GM23338 (cell line): ENCODE data around the gene FBXO47. TPM values are rescaled to one million over a fixed set of nuclear protein-coding genes. Genes with fewer than 3 reads are reported as not detected.

ENCODE experiments used
- ATAC-seq: fragments of 200-7000 bp; cut with Tn5 transposase; 3 replicates; pipeline ENCODE4 v1.9.1; 2020
- DNase-seq: peaks from one replicate; pipeline ENCODE4 v3.0.0-alpha.2; 2015; ENCODE audit warnings: low spot score
- H2AFZ ChIP-seq: fragments of 200-600 bp; sonication (generic); 2 replicates; pipeline ENCODE4 v1.8.0; 2016; ENCODE audit warnings: antibody characterized with exemption, mild to moderate bottlenecking, moderate library complexity
- H3F3A ChIP-seq: fragments of 200-600 bp; sonication (generic); replicated peaks from 2 replicates; pipeline ENCODE4 v1.8.0; 2017; ENCODE audit warnings: antibody characterized with exemption, mixed run types, low read depth
- H3K27ac ChIP-seq: fragments of 200-600 bp; sonication (generic); 2 replicates; pipeline ENCODE4 v1.6.1; 2016; ENCODE audit warnings: low read depth
- H3K27me3 ChIP-seq: fragments of 200-600 bp; sonication (generic); 2 replicates; pipeline ENCODE4 v1.8.0; 2016; ENCODE audit warnings: mild to moderate bottlenecking, mixed run types, moderate library complexity; ENCODE audit not compliant: insufficient read depth
- H3K36me3 ChIP-seq: fragments of 200-600 bp; sonication (generic); 2 replicates; pipeline ENCODE4 v1.8.0; 2016; ENCODE audit warnings: mild to moderate bottlenecking; ENCODE audit not compliant: insufficient read depth
- H3K4me1 ChIP-seq: fragments of 200-600 bp; sonication (generic); 2 replicates; pipeline ENCODE4 v1.8.0; 2016; ENCODE audit warnings: mild to moderate bottlenecking, moderate library complexity; ENCODE audit not compliant: insufficient read depth
- H3K4me2 ChIP-seq: fragments of 200-600 bp; sonication (generic); 2 replicates; pipeline ENCODE4 v1.7.1; 2017; ENCODE audit warnings: mixed run types
- H3K4me3 ChIP-seq: fragments of 200-600 bp; sonication (generic); 2 replicates; pipeline ENCODE4 v1.6.1; 2016; ENCODE audit warnings: mixed run types
- H3K79me2 ChIP-seq: fragments of 200-600 bp; sonication (generic); replicated peaks from 2 replicates; pipeline ENCODE4 v1.8.0; 2017; ENCODE audit warnings: mild to moderate bottlenecking; ENCODE audit not compliant: insufficient read depth
- H3K9me2 ChIP-seq: fragments of 200-600 bp; sonication (generic); 2 replicates; pipeline ENCODE4 v1.8.0; 2017; ENCODE audit not compliant: insufficient read depth
- H4K20me1 ChIP-seq: fragments of 200-600 bp; sonication (generic); replicated peaks from 2 replicates; pipeline ENCODE4 v1.8.0; 2017; ENCODE audit warnings: mild to moderate bottlenecking; ENCODE audit not compliant: insufficient read depth
- H3K27ac Mint-ChIP-seq: 2 replicates; pipeline ENCODE4 v1.8.0; 2020; ENCODE audit warnings: inconsistent platforms, mild to moderate bottlenecking, moderate library complexity, mixed read lengths
- H3K27me3 Mint-ChIP-seq: 3 replicates; pipeline ENCODE4 v1.8.0; 2022; ENCODE audit warnings: low read depth, mild to moderate bottlenecking, moderate library complexity, mixed read lengths, inconsistent platforms; ENCODE audit not compliant: insufficient read depth, poor library complexity
- H3K36me3 Mint-ChIP-seq: 3 replicates; pipeline ENCODE4 v1.8.0; 2021; ENCODE audit warnings: low read depth, mild to moderate bottlenecking, inconsistent platforms, moderate library complexity, mixed read lengths
- H3K4me1 Mint-ChIP-seq: 3 replicates; pipeline ENCODE4 v1.8.0; 2020; ENCODE audit warnings: mild to moderate bottlenecking, inconsistent platforms, mixed read lengths
- H3K4me3 Mint-ChIP-seq: 3 replicates; pipeline ENCODE4 v1.8.0; 2021; ENCODE audit warnings: moderate library complexity, mild to moderate bottlenecking, inconsistent platforms, mixed read lengths
- H3K9me3 Mint-ChIP-seq: 3 replicates; pipeline ENCODE4 v1.8.0; 2020; ENCODE audit warnings: moderate library complexity, mild to moderate bottlenecking, inconsistent platforms, mixed read lengths
- CREB1 ChIP-seq: fragments of 250-450 bp; sonication (Bioruptor Pico); IDR thresholded peaks from 2 replicates; pipeline ENCODE4 v1.5.0; 2020; ENCODE audit warnings: low read depth, mild to moderate bottlenecking, moderate library complexity
- ETS1 ChIP-seq: IDR thresholded peaks from 2 replicates; pipeline ENCODE4 v1.6.1; 2016; ENCODE audit warnings: antibody characterized with exemption
- EZH2phosphoT487 ChIP-seq: fragments of 200-600 bp; sonication (generic); IDR thresholded peaks from one replicate; pipeline ENCODE4 v1.8.1; 2018; ENCODE audit warnings: antibody characterized with exemption; ENCODE audit not compliant: unreplicated experiment
- POLR2AphosphoS5 ChIP-seq: IDR thresholded peaks from 2 replicates; pipeline ENCODE4 v1.6.1; 2016; ENCODE audit warnings: antibody characterized with exemption, low read depth
- REST ChIP-seq: IDR thresholded peaks from one replicate; pipeline ENCODE4 v1.6.1; 2018; ENCODE audit warnings: antibody characterized with exemption; ENCODE audit not compliant: unreplicated experiment
- ZNF331 ChIP-seq: fragments of 250-450 bp; sonication (Bioruptor Pico); IDR thresholded peaks from 2 replicates; pipeline ENCODE4 v1.5.0; 2020; ENCODE audit warnings: low read depth, mild to moderate bottlenecking, moderate library complexity
- ZNF462 ChIP-seq: fragments of 250-450 bp; sonication (Bioruptor Pico); IDR thresholded peaks from 2 replicates; pipeline ENCODE4 v1.5.0; 2020; ENCODE audit warnings: mild to moderate bottlenecking, moderate library complexity
- polyA plus RNA-seq: library from polyadenylated mRNA; unstranded; fragments of >200 nt; fragmentation: Nextera tagmentation; extraction: Ambion mirVana; gene quantifications from 2 replicates; pipeline ENCODE4 v1.2.1, GENCODE V29; 2016
- total RNA-seq: library from RNA; depleted of rRNA; stranded (reverse); fragments of >200 nt; shearing (Covaris generic); gene quantifications from 2 replicates; pipeline ENCODE4 v1.2.3, GENCODE V29; 2014
- TF ChIP-seq, protein P1 (sequence below), 2 experiments: fragments of 200-600 bp in 1 of 2; sonication (generic) in 1 of 2; conservative IDR thresholded peaks; 2 replicates each; pipeline versions ENCODE4 v1.5.1 to v1.6.1; 2016 to 2017; ENCODE audit warnings: antibody characterized with exemption in 2 of 2, low read depth in 2 of 2, mild to moderate bottlenecking in 2 of 2, moderate library complexity in 1 of 2

The FBXO47 gene
- total and polyA plus RNA-seq, 2 experiments from 2014 or later: not detected

DNA sequence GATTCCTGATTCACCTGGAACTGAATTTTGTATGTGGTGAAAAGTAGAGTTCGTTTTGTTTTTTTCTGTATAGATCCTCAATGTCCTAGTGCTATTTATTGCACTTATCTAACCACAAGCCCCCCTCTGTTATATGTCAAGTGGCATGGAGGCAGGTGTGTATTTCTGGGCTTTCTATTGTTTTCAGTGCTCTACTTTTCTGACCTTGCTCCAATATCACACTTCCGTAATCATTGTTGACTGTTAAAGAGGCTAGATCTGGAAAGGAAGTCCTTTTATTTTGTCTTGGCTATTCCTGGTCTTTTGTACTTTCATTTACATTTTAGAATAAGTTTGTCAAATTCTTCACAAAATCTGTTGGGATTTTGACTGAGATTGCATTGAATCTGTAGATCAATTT is 26.8 kb upstream of the FBXO47 start (continued):
- TF ChIP-seq ZNF462 (no peak), ZNF331 (CRISPR knock-in tag) (no peak), REST (no peak)

GRCh38 chr17:38984666-38985065 is 17.5 kb upstream of the FBXO47 start:
- Histone ChIP-seq H3K27me3 (no peaks in the 10 kb centered on the region), H4K20me1 (no peaks in the 10 kb centered on the region), H3K36me3 (no peaks in the 10 kb centered on the region), H3K27ac (no peak overlapping the region), H2AFZ (no peak overlapping the region), H3F3A (no peaks in the 10 kb centered on the region), H3K4me1 (no peaks in the 10 kb centered on the region), H3K9me2 (no peaks in the 10 kb centered on the region), H3K4me2 (no peak overlapping the region), H3K4me3 (no peak overlapping the region), H3K79me2 (no peaks in the 10 kb centered on the region)
- ATAC-seq: no peak
- no peaks in the 10 kb centered on the region; the same call in 2 of the 3 replicates for H3K9me3 Mint-ChIP-seq
- no peaks in the 10 kb centered on the region for H3K4me1 Mint-ChIP-seq
- H3K27ac Mint-ChIP-seq: no peak overlapping the region
- no peak for DNase-seq
- no peaks in the 10 kb centered on the region for H3K27me3 Mint-ChIP-seq
- H3K36me3 Mint-ChIP-seq: no peaks in the 10 kb centered on the region
- no peak overlapping the region for H3K4me3 Mint-ChIP-seq
- TF ChIP-seq REST (no peak), ETS1 (no peak), CREB1 (CRISPR knock-in tag) (no peak), POLR2AphosphoS5 (no peak), EZH2phosphoT487 (no peak), ZNF331 (CRISPR knock-in tag) (no peak)
- TF ChIP-seq, protein P1, sequence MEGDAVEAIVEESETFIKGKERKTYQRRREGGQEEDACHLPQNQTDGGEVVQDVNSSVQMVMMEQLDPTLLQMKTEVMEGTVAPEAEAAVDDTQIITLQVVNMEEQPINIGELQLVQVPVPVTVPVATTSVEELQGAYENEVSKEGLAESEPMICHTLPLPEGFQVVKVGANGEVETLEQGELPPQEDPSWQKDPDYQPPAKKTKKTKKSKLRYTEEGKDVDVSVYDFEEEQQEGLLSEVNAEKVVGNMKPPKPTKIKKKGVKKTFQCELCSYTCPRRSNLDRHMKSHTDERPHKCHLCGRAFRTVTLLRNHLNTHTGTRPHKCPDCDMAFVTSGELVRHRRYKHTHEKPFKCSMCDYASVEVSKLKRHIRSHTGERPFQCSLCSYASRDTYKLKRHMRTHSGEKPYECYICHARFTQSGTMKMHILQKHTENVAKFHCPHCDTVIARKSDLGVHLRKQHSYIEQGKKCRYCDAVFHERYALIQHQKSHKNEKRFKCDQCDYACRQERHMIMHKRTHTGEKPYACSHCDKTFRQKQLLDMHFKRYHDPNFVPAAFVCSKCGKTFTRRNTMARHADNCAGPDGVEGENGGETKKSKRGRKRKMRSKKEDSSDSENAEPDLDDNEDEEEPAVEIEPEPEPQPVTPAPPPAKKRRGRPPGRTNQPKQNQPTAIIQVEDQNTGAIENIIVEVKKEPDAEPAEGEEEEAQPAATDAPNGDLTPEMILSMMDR (conservative IDR thresholded peaks at IDR 0.05; ENCODE audit: low read depth in 2 of 2): no peak
